K562 (cell line): Measurements from ENCODE around the gene ILKAP. TPM values are rescaled to one million over a fixed set of nuclear protein-coding genes. Genes with fewer than 3 reads are reported as not detected.

Experiments used
- BHLHE40 ChIP-seq: IDR thresholded peaks from 2 replicates; pipeline ENCODE4 v1.6.1; 2011; ENCODE audit warnings: low read length, improper control_type of control experiment
- CBFA2T2 ChIP-seq: fragments of 450-650 bp; conservative IDR thresholded peaks from 2 replicates; pipeline ENCODE4 v1.6.1; 2017; ENCODE audit warnings: mild to moderate bottlenecking
- EGR1 ChIP-seq: fragments of 450-650 bp; conservative IDR thresholded peaks from 2 replicates; pipeline ENCODE4 v1.6.1; 2017; ENCODE audit warnings: mild to moderate bottlenecking
- FOXK2 ChIP-seq, 2 experiments: fragments of 450-650 bp; IDR thresholded peaks in 1 of 2; conservative IDR thresholded peaks in 1 of 2; 2 replicates each; pipeline ENCODE4 v1.6.1; 2016; ENCODE audit warnings: low read depth in 2 of 2, mild to moderate bottlenecking in 1 of 2
- HDAC8 ChIP-seq: fragments of 450-650 bp; IDR thresholded peaks from 2 replicates; pipeline ENCODE4 v1.6.1; 2016; ENCODE audit warnings: mild to moderate bottlenecking, missing genetic modification characterization, moderate library complexity, missing compliant biosample characterization
- KDM5B ChIP-seq: fragments of 200-600 bp; sonication (generic); IDR thresholded peaks from 2 replicates; pipeline ENCODE4 v1.6.1; 2012; ENCODE audit warnings: low read depth, mild to moderate bottlenecking, moderate library complexity, low read length, control low read depth, inconsistent platforms; ENCODE audit not compliant: insufficient replicate concordance
- MXI1 ChIP-seq: IDR thresholded peaks from 2 replicates; pipeline ENCODE4 v1.6.1; 2011; ENCODE audit warnings: low read depth, mild to moderate bottlenecking, improper control_type of control experiment, low read length
- NR4A1 ChIP-seq, 2 experiments: fragments of 250-450 bp in 1 of 2; fragments of 450-650 bp in 1 of 2; sonication (Bioruptor Pico) in 1 of 2; IDR thresholded peaks; 2 replicates each; pipeline versions ENCODE4 v1.4.0 to v1.6.1; 2016 to 2020; ENCODE audit warnings: mild to moderate bottlenecking in 2 of 2, missing compliant biosample characterization in 1 of 2, missing genetic modification characterization in 1 of 2, moderate library complexity in 1 of 2
- OTX1 ChIP-seq: fragments of 450-650 bp; formaldehyde crosslinking; IDR thresholded peaks from 2 replicates; pipeline ENCODE4 v1.4.0; 2022; ENCODE audit warnings: mild to moderate bottlenecking
- PML ChIP-seq: IDR thresholded peaks from 2 replicates; pipeline ENCODE4 v1.6.1; 2012; ENCODE audit warnings: low read length, inconsistent platforms
- POLR2B ChIP-seq: fragments of 450-650 bp; IDR thresholded peaks from 2 replicates; pipeline ENCODE4 v1.6.1; 2018; ENCODE audit warnings: low read depth; ENCODE audit not compliant: partially characterized antibody
- POU5F1 ChIP-seq: fragments of 150-350 bp; IDR thresholded peaks from 2 replicates; pipeline ENCODE4 v1.6.1; 2014; ENCODE audit warnings: borderline replicate concordance, low read length, low read depth, mild to moderate bottlenecking; ENCODE audit not compliant: partially characterized antibody
- PTBP1 ChIP-seq: fragments of 200-400 bp; formaldehyde crosslinking; IDR thresholded peaks from 2 replicates; pipeline ENCODE4 v1.6.1; 2017; ENCODE audit warnings: low read depth, low read length
- SETDB1 ChIP-seq: IDR thresholded peaks from one replicate; pipeline ENCODE4 v1.6.1; 2012; ENCODE audit warnings: low read length, control low read depth, inconsistent platforms
- TCF3 ChIP-seq: sonication (generic); formaldehyde crosslinking; IDR thresholded peaks from 2 replicates; pipeline ENCODE4 v1.4.0; 2020; ENCODE audit warnings: mild to moderate bottlenecking, missing genetic modification reagents
- ZBTB17 ChIP-seq: fragments of 450-650 bp; formaldehyde crosslinking; IDR thresholded peaks from 2 replicates; pipeline ENCODE4 v1.4.0; 2020; ENCODE audit warnings: mild to moderate bottlenecking
- ZFP30 ChIP-seq: fragments of 250-450 bp; sonication (Bioruptor Pico); IDR thresholded peaks from 2 replicates; pipeline ENCODE4 v1.8.0; 2022; ENCODE audit warnings: moderate library complexity, mild to moderate bottlenecking, inconsistent platforms, borderline replicate concordance
- ZFPM2 ChIP-seq: fragments of 250-450 bp; sonication (Bioruptor Pico); IDR thresholded peaks from 2 replicates; pipeline ENCODE4 v1.5.1; 2022; ENCODE audit warnings: mild to moderate bottlenecking
- ZNF121 ChIP-seq: sonication (generic); formaldehyde crosslinking; conservative IDR thresholded peaks from 2 replicates; pipeline ENCODE4 v1.8.0; 2022; ENCODE audit warnings: missing genetic modification reagents
- ZNF174 ChIP-seq: fragments of 250-450 bp; sonication (Bioruptor Pico); IDR thresholded peaks from 2 replicates; pipeline ENCODE4 v1.4.0; 2020; ENCODE audit warnings: mild to moderate bottlenecking
- ZNF561 ChIP-seq: fragments of 450-650 bp; formaldehyde crosslinking; conservative IDR thresholded peaks from 2 replicates; pipeline ENCODE4 v1.4.0; 2020; ENCODE audit warnings: mild to moderate bottlenecking, moderate library complexity
- ZSCAN29 ChIP-seq: fragments of 450-650 bp; IDR thresholded peaks from 2 replicates; pipeline ENCODE4 v1.6.1; 2017
- polyA plus RNA-seq, 8 experiments: library from polyadenylated mRNA; depleted of rRNA in 4 of 8; stranded (reverse) in 5 of 8; unstranded in 3 of 8; fragments of >200 nt; fragmentation: Nextera tagmentation in 2 of 8; fragmentation: Illumina TruSeq in 1 of 8; extraction: Ambion mirVana in 2 of 8; extraction: Trizol in 1 of 8; gene quantifications; 2 replicates each; pipeline versions ENCODE4 v1.2.1 to v1.2.3, GENCODE V29; 2011 to 2014; ENCODE audit warnings: inconsistent platforms in 1 of 8, missing spikeins in 1 of 8
- total RNA-seq, 7 experiments: library from RNA; depleted of rRNA in 6 of 7; stranded (reverse); fragments of >200 nt in 6 of 7; fragmentation: Illumina TruSeq in 2 of 7; extraction: Trizol in 2 of 7; gene quantifications; 2 replicates each; pipeline versions ENCODE4 v1.2.1 to v1.2.3, GENCODE V29; 2011 to 2021; ENCODE audit warnings: low replicate concordance in 1 of 7
- TF ChIP-seq, protein P1 (sequence below): sonication (generic); formaldehyde crosslinking; IDR thresholded peaks from 2 replicates; pipeline ENCODE4 v1.8.0; 2023; ENCODE audit warnings: missing genetic modification reagents, mild to moderate bottlenecking, borderline replicate concordance
- TF ChIP-seq, protein P2 (sequence below): IDR thresholded peaks from 3 replicates; pipeline ENCODE4 v1.6.1; 2011; ENCODE audit warnings: borderline replicate concordance, mild to moderate bottlenecking; ENCODE audit not compliant: insufficient read length, insufficient read depth

The ILKAP gene
- total and polyA plus RNA-seq, 9 of the 15 experiments (the other 6 are each of a cell fraction or from before 2014, with no cell fraction given): 3.1 to 43.9 (median 20.7) TPM

DNA sequence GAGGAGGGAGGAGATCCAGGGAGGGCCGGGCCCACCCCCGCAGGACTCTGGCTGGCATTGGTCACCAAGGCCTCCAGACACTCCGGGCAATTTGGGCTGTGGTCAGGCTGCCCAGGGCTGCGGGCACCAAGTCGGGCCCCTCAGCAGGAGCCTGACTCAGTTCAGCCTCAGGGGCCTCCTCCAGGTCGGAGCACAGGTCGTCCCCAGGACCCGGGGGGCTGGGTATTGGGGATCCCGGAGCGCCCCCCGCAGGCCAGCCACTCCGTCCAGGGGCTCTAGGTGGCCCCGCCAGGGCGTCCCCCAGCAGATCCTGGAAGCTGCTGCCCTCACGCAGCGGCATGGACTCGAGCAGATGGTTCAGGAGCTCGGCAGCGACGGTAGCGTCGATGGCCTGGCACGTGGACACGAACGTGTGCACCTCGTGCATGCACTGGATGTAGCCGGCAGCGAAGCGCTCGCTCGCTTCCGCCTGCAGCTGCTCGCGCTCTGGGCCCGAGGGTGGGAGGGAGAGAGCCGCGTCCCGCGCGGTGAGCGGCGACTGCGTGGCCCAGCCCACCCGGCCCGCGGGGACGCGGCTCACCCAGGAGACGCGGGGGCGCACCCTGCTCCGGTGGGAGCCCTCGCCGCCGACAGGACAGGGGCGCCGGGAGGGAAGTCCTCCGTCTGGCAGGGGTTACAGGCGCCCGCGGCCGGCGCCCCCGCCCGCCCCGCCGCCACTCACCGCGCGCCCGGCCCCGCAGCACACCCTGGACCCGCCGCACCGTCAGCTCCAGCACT lies 35.5 kb upstream of the ILKAP start (continued):
- TF ChIP-seq, protein P1, sequence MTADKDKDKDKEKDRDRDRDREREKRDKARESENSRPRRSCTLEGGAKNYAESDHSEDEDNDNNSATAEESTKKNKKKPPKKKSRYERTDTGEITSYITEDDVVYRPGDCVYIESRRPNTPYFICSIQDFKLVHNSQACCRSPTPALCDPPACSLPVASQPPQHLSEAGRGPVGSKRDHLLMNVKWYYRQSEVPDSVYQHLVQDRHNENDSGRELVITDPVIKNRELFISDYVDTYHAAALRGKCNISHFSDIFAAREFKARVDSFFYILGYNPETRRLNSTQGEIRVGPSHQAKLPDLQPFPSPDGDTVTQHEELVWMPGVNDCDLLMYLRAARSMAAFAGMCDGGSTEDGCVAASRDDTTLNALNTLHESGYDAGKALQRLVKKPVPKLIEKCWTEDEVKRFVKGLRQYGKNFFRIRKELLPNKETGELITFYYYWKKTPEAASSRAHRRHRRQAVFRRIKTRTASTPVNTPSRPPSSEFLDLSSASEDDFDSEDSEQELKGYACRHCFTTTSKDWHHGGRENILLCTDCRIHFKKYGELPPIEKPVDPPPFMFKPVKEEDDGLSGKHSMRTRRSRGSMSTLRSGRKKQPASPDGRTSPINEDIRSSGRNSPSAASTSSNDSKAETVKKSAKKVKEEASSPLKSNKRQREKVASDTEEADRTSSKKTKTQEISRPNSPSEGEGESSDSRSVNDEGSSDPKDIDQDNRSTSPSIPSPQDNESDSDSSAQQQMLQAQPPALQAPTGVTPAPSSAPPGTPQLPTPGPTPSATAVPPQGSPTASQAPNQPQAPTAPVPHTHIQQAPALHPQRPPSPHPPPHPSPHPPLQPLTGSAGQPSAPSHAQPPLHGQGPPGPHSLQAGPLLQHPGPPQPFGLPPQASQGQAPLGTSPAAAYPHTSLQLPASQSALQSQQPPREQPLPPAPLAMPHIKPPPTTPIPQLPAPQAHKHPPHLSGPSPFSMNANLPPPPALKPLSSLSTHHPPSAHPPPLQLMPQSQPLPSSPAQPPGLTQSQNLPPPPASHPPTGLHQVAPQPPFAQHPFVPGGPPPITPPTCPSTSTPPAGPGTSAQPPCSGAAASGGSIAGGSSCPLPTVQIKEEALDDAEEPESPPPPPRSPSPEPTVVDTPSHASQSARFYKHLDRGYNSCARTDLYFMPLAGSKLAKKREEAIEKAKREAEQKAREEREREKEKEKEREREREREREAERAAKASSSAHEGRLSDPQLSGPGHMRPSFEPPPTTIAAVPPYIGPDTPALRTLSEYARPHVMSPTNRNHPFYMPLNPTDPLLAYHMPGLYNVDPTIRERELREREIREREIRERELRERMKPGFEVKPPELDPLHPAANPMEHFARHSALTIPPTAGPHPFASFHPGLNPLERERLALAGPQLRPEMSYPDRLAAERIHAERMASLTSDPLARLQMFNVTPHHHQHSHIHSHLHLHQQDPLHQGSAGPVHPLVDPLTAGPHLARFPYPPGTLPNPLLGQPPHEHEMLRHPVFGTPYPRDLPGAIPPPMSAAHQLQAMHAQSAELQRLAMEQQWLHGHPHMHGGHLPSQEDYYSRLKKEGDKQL (CRISPR knock-in tag): no peak
- TF ChIP-seq HDAC8 (tag): no peak
- peak; percentile 29; the same call in 1 of the 2 replicates for TF ChIP-seq TCF3 (CRISPR knock-in tag)
- TF ChIP-seq ZNF561 (CRISPR knock-in tag): no peak
- no peak for TF ChIP-seq MXI1
- TF ChIP-seq CBFA2T2: no peak
- no peak for TF ChIP-seq ZNF174 (CRISPR knock-in tag)
- TF ChIP-seq FOXK2 (conservative IDR thresholded peaks at IDR 0.05 in 1 of 2, IDR thresholded peaks at IDR 0.05 in 1 of 2; ENCODE audit: low read depth in 2 of 2): no peak
- TF ChIP-seq PTBP1: no peak
- no peak for TF ChIP-seq ZFP30 (CRISPR knock-in tag)
- TF ChIP-seq NR4A1 (CRISPR knock-in tag; IDR thresholded peaks at IDR 0.05): peak; percentile 39; the same call in 1 of the 2 replicates
- peak; percentile 69; the same call in 1 of the 2 replicates for TF ChIP-seq NR4A1 (tag; IDR thresholded peaks at IDR 0.05)
- TF ChIP-seq, protein P2, sequence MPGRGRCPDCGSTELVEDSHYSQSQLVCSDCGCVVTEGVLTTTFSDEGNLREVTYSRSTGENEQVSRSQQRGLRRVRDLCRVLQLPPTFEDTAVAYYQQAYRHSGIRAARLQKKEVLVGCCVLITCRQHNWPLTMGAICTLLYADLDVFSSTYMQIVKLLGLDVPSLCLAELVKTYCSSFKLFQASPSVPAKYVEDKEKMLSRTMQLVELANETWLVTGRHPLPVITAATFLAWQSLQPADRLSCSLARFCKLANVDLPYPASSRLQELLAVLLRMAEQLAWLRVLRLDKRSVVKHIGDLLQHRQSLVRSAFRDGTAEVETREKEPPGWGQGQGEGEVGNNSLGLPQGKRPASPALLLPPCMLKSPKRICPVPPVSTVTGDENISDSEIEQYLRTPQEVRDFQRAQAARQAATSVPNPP: no peak
- TF ChIP-seq ZBTB17 (CRISPR knock-in tag): no peak
- peak; percentile 87 for TF ChIP-seq BHLHE40
- no peak for TF ChIP-seq POU5F1
- peak; percentile 54; the same call in 1 of the 2 replicates for TF ChIP-seq ZNF121 (CRISPR knock-in tag)
- no peak for TF ChIP-seq EGR1
- no peak for TF ChIP-seq ZSCAN29
- no peak for TF ChIP-seq SETDB1
- no peak for TF ChIP-seq KDM5B
- no peak for TF ChIP-seq OTX1 (CRISPR knock-in tag)
- no peak for TF ChIP-seq POLR2B
- TF ChIP-seq ZFPM2 (CRISPR knock-in tag): no peak
- no peak for TF ChIP-seq PML
